Measurements from ENCODE around the gene HMCN2. TPM values are rescaled to one million over a fixed set of nuclear protein-coding genes. Genes with fewer than 3 reads are reported as not detected.
"Not testable (repeated sequence)": the region's sequence is repeated elsewhere in the genome, so short reads cannot be mapped to it uniquely, and the experiment has no call there.

The HMCN2 gene
- total RNA-seq, 1 donor from 2014 or later: 0.06 TPM

- no peak overlapping the region for H3K4me3 ChIP-seq (ENCODE audit: low read depth, low read length)
- DNase-seq (ENCODE audit: low read depth): no peak
- no peak for TF ChIP-seq CTCF (conservative IDR thresholded peaks at IDR 0.05; ENCODE audit: low read depth, low read length)
These were observed 10.6 kb downstream of the HMCN2 start for GRCh38 chr9:130276121-130276520.

- no peak overlapping the region for H3K4me3 ChIP-seq (ENCODE audit: low read depth, low read length)
- no peak for TF ChIP-seq CTCF (conservative IDR thresholded peaks at IDR 0.05; ENCODE audit: low read depth, low read length)
- no peak for DNase-seq (ENCODE audit: low read depth)
These were observed 11.4 kb downstream of the HMCN2 start for GRCh38 chr9:130276955-130277354.

GRCh38 chr9:130277525-130277924, 12.0 kb downstream of the HMCN2 start:
- not testable (repeated sequence) for DNase-seq (ENCODE audit: low read depth); H3K4me3 ChIP-seq (ENCODE audit: low read depth, low read length)

- TF ChIP-seq CTCF (conservative IDR thresholded peaks at IDR 0.05; ENCODE audit: low read depth, low read length): no peak
- H3K4me3 ChIP-seq (ENCODE audit: low read depth, low read length): no peak overlapping the region
- no peak for DNase-seq (ENCODE audit: low read depth)
These were observed 18.1 kb downstream of the HMCN2 start for GRCh38 chr9:130283539-130284248.

GRCh38 chr9:130284249-130284625, 18.7 kb downstream of the HMCN2 start:
- H3K4me3 ChIP-seq (ENCODE audit: low read depth, low read length): no peak overlapping the region
- no peak for TF ChIP-seq CTCF (conservative IDR thresholded peaks at IDR 0.05; ENCODE audit: low read depth, low read length)
- DNase-seq (ENCODE audit: low read depth): no peak

GRCh38 chr9:130284690-130285089, 19.1 kb downstream of the HMCN2 start:
- TF ChIP-seq CTCF (conservative IDR thresholded peaks at IDR 0.05; ENCODE audit: low read depth, low read length): no peak
- H3K4me3 ChIP-seq (ENCODE audit: low read depth, low read length): no peak overlapping the region
- DNase-seq (ENCODE audit: low read depth): no peak

GRCh38 chr9:130285271-130285670, 19.7 kb downstream of the HMCN2 start:
- TF ChIP-seq CTCF (conservative IDR thresholded peaks at IDR 0.05; ENCODE audit: low read depth, low read length): no peak
- no peak overlapping the region for H3K4me3 ChIP-seq (ENCODE audit: low read depth, low read length)
- DNase-seq (ENCODE audit: low read depth): no peak
